ENCODE data around the gene THADA.
"Not testable (repeated sequence)": the region's sequence is repeated elsewhere in the genome, so short reads cannot be mapped to it uniquely, and the experiment has no call there.

Gene THADA

DNA sequence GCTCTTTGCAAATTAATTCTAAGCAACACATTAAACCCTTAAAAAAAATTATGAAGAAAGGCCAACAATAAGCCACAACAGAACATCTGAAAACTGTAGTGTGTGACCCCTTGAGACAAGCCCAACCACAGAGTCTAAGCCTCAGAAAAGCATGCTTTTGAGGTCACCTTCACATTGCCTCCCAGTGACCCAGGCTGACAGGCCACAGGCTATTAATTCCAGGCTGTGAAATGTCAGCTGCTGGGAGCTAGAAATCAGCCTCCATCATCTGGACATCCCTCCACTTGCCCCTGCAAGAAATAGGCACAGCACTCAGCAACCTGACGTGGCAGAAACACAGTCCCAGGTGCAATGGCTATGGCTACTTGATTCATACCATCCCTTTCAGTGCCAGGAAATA lies 190.0 kb downstream of the THADA start:
- no peak for DNase-seq

DNA sequence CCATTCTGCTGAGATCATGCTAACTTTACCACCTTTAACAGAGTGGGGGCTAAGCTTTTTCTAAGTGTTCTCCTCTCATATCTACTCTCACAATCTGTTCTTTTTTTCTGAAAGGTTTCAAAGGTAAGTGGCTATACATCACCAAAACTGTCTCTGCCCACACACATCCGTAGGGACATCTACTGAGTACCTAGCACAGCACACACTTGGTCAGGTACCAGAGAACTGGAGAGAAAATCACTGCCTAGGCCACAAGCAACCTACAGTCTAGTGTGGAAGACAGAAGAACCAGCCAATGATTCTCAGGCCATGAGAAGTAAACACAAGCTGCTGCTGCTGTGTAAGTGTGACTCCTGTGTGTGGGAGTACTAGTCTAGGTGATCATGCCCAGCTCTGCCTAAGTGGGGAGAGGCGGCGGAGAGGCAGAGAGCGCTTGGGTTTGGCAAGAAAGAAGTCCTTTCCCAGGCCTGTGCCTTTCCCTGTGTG lies 193.3 kb downstream of the THADA start:
- DNase-seq, result no peak

DNA sequence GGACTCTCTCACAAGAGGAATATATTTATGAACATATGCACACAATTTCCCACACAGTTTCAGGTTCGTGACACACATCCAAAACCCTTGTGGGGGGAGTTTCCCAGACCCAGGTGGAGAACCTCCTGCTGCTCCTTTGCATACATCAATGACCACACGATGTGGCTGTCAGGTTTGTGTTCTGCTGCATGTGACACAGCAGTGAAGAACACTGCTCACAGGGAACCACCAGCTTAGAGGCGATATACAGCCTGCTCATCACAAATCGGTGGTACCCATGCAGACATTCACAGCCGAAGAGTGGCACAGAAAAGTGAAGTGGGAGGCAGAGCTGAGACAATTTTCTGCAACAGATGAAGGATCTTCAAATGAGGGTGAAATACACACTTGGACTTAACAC lies 193.8 kb downstream of the THADA start:
- DNase-seq, result no peak

DNA sequence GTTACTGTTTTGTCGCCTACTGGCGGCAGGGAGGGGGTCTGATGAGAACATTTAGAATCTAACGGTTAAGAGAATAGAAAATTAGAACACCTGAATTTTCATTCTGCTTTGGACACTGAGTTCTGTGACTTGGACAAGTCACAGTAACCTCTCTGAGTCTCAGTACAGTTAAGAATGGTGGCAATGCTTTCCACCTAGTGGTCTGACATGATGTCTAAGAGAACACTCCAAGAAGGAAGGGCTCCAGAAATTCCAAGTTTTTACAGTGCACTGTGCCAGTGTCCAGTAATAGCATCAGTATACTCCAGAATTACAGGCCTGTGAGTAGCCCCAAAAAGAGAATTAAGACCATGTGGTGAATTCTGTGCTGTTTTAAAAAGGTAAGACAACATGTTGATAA lies 195.3 kb downstream of the THADA start:
- no peak for DNase-seq

DNA sequence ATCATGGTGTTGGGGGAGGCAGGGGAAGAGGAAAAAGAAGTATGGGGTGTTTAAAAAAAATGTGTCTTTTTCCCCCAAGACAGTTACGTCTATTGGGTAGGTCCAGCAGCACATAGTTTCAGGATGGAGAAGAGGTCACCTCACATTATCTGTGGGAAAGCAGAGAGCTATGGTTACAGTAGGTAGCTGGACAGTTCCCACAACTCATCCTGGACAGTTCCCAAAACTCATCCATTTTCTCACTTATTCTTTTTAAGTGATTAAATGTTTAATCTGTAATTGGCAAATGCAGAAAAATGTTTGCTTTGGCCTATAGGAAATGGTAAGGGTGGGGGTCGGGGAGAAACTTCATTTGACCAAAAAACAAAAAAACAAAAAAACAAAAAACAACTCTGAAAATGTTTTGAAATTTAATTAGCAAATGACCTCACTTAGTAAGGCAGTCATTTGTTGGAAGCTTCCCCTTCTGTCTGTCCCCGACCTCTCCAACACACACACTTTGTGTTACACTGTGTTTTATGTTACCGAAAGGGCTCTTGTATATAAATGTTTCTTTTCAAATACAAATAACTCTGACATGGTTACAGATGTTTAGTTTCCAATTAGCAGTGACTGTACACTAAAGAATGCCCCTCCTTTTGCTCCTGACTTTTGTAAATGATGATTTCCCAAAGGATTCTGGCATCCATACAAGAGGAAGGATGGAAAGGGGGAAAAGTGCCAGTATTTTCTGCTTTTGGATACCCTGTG lies 196.1 kb downstream of the THADA start:
- DNase-seq, result no peak

DNA sequence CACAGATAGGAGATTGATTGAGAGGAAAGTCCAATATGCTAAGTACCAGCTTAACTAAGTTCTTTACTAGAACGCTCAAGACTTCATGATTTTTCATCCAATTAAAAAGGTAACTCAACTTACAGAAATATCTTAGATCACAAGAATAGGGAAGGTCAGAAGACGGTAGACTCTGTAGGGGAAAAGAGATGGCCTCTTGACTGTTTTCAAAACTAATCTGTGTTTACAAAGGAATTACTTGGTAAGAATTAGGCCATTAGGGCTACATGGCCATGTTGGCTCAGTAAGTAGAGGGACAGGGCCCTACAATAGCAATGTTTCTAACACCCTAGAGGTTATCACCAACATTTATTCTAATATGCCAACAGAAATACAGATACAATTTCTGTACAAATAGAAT lies 196.7 kb downstream of the THADA start:
- DNase-seq, result no peak

DNA sequence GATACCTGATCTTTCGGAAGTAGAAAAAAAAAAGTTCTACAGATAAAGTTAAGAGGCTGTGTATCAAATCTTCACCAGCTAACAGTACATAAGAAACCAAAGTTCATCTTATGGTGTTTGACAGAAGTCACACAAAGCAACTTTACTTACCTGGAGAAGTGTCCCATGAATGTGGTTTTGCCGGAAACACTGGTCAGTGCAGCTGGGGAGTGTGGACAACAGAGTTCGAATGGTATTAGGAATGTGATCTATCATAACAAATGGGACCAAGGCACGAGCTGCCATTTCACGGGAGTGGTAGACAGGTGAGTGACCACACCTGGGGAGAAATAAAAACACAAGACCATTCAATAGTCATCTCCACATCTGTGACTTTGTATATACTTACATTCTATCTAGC lies 198.0 kb downstream of the THADA start:
- no peak for DNase-seq

DNA sequence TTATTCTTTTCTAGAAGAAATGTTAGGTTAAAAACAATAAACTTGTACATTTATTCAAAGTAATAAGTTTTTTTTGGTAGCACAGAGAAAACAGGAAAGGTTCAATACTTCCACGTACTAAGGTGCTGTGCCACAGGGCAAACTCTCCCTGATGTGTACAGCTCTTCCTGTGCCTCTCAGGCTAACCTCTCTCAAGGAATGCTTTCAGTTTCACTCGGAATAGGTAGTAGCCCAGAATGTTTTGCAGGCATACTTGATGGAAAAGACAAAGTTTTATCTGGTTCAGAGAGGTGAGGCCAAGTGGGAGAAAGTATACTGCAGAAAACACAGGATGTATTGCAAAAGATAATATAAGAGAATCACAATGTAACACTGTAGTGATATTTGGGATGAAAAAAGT lies 198.4 kb downstream of the THADA start:
- no peak for DNase-seq

DNA sequence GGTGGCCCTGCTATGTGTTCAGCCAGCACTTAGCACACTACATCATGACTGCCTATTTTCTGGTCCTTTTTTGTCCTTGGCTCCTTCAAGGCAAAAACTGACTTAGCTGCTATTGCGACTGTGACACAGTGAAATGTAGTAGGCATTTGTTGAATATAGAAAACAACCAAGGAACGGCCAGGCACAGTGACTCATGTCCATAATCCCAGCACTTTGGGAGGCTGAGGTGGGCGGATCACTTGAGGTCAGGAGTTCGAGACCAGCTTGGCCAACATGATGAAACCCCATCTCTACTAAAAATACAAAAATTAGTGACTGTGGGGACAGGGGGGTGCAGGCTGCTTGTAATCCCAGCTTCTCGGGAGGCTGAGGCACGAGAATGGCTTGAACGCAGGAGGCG lies 199.5 kb downstream of the THADA start:
- not testable (repeated sequence) for DNase-seq

DNA sequence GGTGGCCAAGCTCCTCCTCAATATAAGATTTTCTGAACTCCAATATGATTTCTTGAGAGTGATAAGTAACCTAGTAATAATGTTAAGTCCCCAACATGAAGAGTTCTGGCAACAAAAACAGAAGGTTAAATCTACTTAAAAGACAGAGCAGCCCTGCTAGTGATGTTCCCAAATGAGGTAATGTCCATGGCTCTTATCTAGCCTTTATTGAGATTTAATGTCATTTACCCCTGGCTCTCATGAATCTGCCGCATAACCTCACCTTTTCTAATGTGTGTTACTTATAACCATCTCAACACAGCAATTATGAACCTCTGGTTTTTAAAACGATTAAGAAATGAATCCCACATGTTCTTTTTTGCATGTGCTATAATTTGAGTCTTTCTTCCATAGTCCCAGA lies 201.9 kb downstream of the THADA start:
- no peak for DNase-seq

DNA sequence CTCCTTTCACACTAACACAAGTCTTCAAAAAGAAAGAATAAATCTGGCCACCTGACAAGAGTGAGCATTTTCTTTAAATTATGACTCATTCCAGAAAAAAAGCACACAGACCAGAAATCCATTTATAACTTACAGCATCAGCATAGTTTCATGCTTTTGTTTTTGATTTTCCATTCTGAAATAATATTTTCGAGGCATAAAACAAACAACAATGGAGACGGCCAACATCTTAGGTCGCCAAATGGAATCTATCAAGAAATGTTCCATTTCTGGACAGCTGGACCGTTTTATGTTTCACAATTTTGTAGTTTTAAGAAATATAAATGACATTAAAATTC lies 204.0 kb downstream of the THADA start:
- no peak for DNase-seq

DNA sequence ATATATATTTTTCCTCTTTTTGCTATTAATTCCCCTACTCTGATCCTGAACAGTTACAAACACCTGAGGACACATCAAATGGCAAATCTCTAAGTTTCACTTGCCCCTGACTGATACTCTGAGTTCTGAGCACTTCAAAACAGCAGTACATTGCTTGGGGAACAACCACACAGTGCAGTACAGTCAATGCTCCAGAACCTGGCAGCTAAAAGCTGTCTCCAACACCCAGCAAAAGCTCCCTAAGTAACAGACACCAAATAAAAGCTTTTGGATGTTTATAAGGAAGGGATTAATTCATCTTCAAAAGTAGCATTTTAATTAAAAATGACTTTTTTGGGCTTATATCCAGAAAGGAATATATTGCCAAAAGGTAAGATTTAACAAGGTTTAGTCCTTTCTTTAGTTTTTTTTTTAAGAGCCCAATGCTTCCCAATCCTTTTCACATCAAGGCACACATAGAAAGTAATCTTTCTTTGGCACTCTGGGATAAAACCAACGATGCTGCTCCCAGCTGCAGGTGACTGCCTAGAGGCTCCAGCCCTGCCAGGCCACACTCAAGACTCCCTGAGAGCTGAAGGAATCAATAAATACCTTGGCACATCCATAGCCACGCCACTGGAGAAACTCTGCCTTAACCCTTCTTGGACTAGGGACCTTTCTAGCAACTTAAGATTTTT lies 204.5 kb downstream of the THADA start:
- DNase-seq, result peak; percentile 48

DNA sequence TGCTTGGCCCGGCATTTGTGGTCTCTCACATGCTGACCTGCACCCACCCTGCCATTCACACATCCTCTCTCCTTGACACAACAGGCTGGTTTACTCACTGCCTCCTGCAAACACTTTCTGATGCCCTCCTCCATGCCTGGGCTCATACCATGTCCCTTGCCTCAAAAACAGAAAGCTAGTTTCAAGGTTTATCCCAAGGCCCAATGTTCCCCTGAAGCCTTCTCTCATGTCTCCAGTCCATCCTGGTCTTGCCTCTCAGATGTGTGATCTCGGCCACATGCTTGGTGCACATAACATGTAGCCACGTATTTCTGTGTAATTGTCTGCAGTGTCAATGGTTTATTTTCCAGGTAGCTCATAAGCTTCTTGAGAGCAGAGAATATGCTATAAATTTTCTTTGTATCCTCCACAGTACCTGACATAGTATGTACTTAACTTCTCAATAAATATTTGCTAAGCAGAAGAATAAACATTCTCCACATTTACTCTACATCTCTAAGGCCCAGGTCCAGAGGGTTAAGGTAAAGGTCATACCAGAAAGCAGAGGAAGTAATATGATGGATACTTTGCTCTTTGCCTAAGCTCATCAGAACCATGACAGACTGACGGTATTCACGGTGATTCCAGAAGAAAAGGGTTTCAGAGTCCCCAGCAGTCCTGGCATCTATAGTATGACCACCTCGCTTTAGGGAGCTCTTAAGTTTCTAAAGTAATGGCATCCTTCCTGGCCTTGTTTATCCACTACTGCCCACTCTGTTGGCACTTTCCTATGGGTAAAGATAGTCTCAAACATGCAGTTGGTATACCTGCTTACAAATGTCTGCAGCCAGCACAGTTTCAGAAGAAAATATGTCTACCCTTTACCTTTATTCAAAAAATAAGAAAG lies 206.0 kb downstream of the THADA start:
- no peak for DNase-seq

DNA sequence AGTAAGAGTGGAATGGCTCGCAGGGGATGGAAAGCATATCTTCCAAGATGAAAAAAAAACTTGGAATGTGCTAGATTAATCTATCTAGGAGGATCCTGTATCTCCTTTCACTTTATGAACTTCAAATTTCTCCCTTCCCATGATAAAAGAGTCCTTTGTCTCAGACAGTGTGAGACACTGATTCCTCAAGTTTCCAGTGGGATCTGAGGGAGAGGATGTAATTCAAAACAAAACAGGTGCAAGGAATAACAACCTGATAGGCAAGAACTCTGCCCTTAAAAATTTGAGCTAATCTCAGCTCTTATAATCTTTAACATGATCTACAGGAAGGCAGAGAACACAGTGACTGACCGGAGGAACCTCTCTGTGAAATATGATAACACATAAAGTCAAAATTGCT lies 207.5 kb downstream of the THADA start:
- DNase-seq, result no peak

DNA sequence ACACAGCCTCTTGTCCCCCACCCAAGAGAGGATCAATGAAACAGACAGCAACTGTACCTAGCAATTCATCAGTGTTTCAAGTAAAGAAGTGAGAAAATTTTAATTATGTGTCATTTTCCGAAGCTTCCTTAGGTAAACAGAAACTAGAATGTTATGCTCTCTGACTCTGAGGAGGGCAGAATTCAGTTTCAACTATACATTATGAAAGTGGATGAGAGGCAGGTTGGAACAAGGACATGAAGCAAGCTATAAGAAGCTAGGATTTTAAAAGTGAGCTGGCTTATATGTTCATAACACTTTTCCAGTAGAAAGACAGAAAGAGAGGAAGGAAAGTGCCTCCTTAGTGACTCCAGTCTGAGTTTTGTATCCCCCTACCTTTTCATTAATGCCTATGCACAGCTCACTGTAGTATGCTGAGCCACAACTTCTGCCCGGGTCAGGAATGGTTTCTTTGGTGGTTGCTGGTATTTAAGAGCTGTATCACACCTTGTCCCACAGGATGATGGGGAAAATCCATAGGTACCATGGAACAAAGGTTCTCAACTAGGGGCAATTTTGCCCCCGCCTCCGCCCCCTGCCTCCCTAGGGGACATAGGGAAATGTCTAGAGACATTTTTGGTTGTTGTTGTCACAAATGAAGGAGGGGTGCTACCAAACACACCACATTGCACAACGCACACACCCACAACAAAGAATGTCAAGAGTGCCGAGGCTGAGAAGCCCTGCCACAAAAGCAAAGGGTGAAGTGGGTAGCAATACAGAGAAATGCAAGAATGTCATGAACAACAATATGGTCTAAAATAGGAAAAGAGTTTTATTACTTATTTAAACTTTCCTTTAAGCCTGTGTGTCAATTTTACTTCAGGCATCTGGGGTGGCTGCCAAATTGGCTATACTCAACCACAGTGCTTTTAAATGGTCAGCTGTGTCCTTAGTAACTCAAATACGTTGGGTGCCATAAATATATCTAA lies 208.5 kb downstream of the THADA start:
- no peak for DNase-seq

DNA sequence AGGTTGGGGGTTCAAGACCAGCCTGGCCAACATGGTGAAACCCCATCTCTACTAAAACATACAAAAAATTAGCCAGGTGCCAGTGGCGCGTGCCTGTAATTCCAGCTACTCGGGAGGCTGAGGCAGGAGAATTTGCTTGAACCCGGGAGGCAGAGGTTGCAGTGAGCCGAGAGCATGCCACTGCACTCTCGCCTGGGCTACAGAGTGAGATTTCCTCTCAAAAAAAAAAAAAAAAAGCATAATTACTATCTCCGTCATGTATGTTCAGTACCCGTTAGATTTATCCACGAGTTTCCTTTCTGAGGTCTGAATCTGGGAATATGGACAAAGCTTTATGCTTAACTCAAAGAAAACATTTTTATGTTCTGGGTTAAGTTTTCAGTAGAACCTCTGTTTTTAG lies 209.2 kb downstream of the THADA start:
- DNase-seq, result not testable (repeated sequence)

DNA sequence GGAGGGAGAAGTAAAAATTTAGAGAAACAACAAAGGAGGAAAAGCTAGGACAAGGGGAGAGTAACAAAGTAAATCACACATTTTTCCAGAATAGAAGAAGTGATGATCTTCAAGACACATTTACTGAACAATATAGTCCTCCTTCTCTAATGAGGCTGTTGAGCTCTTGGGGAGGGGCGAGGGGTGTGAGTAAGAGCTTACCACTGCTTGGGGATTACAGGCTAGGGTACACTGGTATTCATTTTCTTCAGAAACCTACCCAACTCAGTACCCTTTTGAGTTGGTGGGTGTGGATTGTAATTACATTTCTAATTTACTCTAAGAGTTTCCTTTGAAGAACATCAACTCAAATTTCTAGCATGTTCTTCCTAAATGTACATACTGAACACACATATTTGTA lies 211.7 kb downstream of the THADA start:
- DNase-seq, result no peak

DNA sequence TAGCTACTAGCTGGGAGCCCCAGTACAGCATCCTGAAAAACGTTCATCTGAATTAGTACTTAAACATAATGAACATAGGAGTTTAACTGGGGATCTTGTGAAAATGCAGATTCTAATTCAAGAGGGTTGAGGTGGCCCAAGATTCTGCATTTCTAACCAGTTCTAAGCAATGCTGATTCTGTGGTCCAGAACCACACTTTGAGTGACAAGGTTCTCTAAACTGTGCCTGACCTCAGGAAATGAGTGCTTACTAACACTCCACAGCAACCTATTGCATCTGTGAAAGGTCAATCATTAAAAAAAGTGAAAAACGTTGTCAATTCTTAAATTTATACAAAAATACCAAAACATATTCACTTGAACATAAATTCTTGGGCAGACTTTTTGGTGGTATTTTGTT lies 212.3 kb downstream of the THADA start:
- DNase-seq, result no peak

DNA sequence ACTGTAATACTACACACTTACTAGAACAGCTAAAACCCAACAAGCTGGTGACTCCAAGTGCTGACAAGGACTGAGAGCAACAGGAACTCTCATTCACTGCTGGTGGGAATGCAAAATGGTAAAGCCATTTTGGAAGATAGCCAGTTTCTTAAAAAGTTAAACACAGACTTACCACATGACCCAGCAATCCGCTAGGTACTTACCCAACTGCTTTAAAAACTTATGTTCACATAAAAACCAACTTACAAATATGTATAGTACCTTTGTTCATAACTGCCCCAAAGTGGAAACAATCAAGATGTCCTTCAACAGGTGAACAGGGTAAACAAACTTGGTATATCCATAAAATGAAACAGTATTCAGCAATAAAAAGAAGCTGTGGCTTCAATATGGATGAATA lies 216.3 kb downstream of the THADA start:
- no peak for DNase-seq

DNA sequence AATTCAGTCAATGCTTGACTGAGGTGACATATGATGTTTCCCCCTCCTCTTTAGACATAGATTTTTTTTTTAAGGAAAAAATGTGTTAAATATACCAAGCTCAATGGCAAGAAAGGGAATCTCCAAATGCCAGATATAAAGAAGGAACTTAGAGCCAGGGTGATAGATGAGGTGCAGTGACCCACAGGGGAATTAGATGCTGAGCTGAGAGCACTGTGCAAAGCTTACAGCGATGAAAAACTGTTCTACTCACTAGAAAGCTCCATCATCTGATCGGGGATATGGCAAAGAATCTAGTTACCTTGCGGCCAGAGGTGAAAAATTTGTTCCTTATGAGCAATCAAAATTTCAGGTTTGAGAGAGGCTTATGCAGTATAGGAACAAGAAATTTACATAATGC lies 218.5 kb downstream of the THADA start:
- no peak for DNase-seq

DNA sequence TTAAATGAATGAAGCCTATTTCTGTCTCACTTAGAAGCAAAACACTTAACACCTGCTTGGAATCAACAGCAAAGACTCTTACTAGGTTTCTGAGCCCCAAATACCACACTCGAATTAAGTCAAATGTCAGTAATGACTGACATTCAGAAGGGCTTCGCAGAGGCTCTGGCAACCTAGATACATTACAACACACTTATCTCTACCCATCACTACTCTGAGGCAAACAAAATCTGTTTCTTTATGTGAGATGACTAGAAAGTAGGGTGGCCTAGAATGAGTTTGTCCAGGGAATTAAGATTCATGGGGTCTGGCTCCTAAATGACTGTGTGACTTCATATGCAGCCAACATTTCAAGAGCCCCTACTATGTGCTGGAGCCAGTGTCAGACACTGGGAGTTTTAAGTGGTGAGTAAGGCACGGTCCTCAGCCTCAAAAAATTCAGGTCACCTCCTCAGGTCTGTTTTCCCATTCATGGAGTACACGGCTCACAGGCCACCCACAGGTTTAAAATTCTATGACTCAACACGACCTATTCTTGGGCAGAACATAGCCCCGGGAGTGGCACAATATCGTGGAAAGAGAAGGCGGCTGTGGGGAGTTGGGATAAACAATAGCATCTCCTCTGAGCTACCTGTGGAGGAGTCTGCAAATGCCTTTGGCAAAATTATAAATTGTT lies 219.2 kb downstream of the THADA start:
- no peak for DNase-seq

Measured in right hindlimb (tissue), 1 donor.